Memory B cell (primary cell): Measurements from ENCODE around the gene ARID3C.

Experiments
- ATAC-seq: fragments of 150-1000 bp; cut with Tn5 transposase; 2 replicates; pipeline ENCODE4 v1.10.0; 2021; ENCODE audit warnings: low read depth, mild to moderate bottlenecking, moderate library complexity
- DNase-seq, 2 donors: peaks; one replicate each; pipeline ENCODE4 v3.0.0; 2022; ENCODE audit warnings: low spot score in 2 of 2
- H3K27ac Mint-ChIP-seq: one replicate; pipeline ENCODE4 v1.8.0; 2022; ENCODE audit warnings: mild to moderate bottlenecking, moderate library complexity, mixed read lengths
- H3K27me3 Mint-ChIP-seq: one replicate; pipeline ENCODE4 v1.8.0; 2022; ENCODE audit warnings: mixed read lengths
- H3K36me3 Mint-ChIP-seq: one replicate; pipeline ENCODE4 v1.8.0; 2022; ENCODE audit warnings: mild to moderate bottlenecking, mixed read lengths
- H3K4me1 Mint-ChIP-seq: one replicate; pipeline ENCODE4 v1.8.0; 2022; ENCODE audit warnings: mixed read lengths
- H3K4me3 Mint-ChIP-seq: one replicate; pipeline ENCODE4 v1.8.0; 2022; ENCODE audit warnings: mild to moderate bottlenecking, moderate library complexity, mixed read lengths
- H3K9me3 Mint-ChIP-seq: one replicate; pipeline ENCODE4 v1.8.0; 2022; ENCODE audit warnings: mixed read lengths

ARID3C gene

GRCh38 chr9:34606905-34607304, 22.0 kb downstream of the ARID3C start:
- Mint-ChIP-seq H3K36me3 (no peaks in the 10 kb centered on the region), H3K27me3 (no peaks in the 10 kb centered on the region), H3K27ac (no peak overlapping the region), H3K4me3 (no peak overlapping the region), H3K9me3 (no peaks in the 10 kb centered on the region), H3K4me1 (peaks cover 6% of the 10 kb centered on the region)
- ATAC-seq (no peak), DNase-seq (no peak)

GRCh38 chr9:34606190-34606589, 22.7 kb downstream of the ARID3C start:
- Mint-ChIP-seq H3K36me3 (no peaks in the 10 kb centered on the region), H3K4me1 (peaks cover 4% of the 10 kb centered on the region), H3K27me3 (peaks cover 2% of the 10 kb centered on the region), H3K4me3 (no peak overlapping the region), H3K9me3 (no peaks in the 10 kb centered on the region), H3K27ac (no peak overlapping the region)
- DNase-seq (no peak), ATAC-seq (no peak)

GRCh38 chr9:34603610-34604231, 25.1 kb downstream of the ARID3C start:
- Mint-ChIP-seq H3K9me3 (no peaks in the 10 kb centered on the region), H3K4me3 (no peak overlapping the region), H3K27ac (no peak overlapping the region), H3K27me3 (peaks cover 4% of the 10 kb centered on the region), H3K4me1 (peaks cover 3% of the 10 kb centered on the region), H3K36me3 (no peaks in the 10 kb centered on the region)
- ATAC-seq (peak; percentile 97), DNase-seq (peak; percentile 77 to 84)

- H3K4me3 Mint-ChIP-seq, result no peak overlapping the region
- H3K36me3 Mint-ChIP-seq, result no peaks in the 10 kb centered on the region
- H3K27ac Mint-ChIP-seq, result no peak overlapping the region
- ATAC-seq, result no peak
- H3K27me3 Mint-ChIP-seq, result peaks cover 7% of the 10 kb centered on the region
- H3K9me3 Mint-ChIP-seq, result no peaks in the 10 kb centered on the region
- H3K4me1 Mint-ChIP-seq, result peaks cover 3% of the 10 kb centered on the region
- no peak for DNase-seq
Measured at GRCh38 chr9:34601937-34602573, 26.8 kb downstream of the ARID3C start.

- DNase-seq, result no peak
- peaks cover 3% of the 10 kb centered on the region for H3K4me1 Mint-ChIP-seq
- no peaks in the 10 kb centered on the region for H3K36me3 Mint-ChIP-seq
- H3K4me3 Mint-ChIP-seq, result no peak overlapping the region
- peaks cover 16% of the 10 kb centered on the region for H3K27me3 Mint-ChIP-seq
- no peak overlapping the region for H3K27ac Mint-ChIP-seq
- no peak for ATAC-seq
- no peaks in the 10 kb centered on the region for H3K9me3 Mint-ChIP-seq
Measured at GRCh38 chr9:34600908-34601307, 28.0 kb downstream of the ARID3C start.

GRCh38 chr9:34599546-34599945, 29.3 kb downstream of the ARID3C start:
- ATAC-seq, result no peak
- H3K27me3 Mint-ChIP-seq, result peaks cover 20% of the 10 kb centered on the region
- peaks cover 3% of the 10 kb centered on the region for H3K4me1 Mint-ChIP-seq
- H3K4me3 Mint-ChIP-seq, result no peak overlapping the region
- H3K27ac Mint-ChIP-seq, result no peak overlapping the region
- no peaks in the 10 kb centered on the region for H3K36me3 Mint-ChIP-seq
- no peak for DNase-seq
- H3K9me3 Mint-ChIP-seq, result no peaks in the 10 kb centered on the region

GRCh38 chr9:34594177-34594576, 34.7 kb downstream of the ARID3C start:
- H3K4me1 Mint-ChIP-seq, result peaks cover 17% of the 10 kb centered on the region
- ATAC-seq (no peak), DNase-seq (no peak)
- no peak overlapping the region for H3K4me3 Mint-ChIP-seq
- no peaks in the 10 kb centered on the region for H3K9me3 Mint-ChIP-seq
- H3K36me3 Mint-ChIP-seq, result no peaks in the 10 kb centered on the region
- H3K27ac Mint-ChIP-seq, result no peak overlapping the region
- peaks cover 39% of the 10 kb centered on the region for H3K27me3 Mint-ChIP-seq

GRCh38 chr9:34592895-34593601, 35.8 kb downstream of the ARID3C start:
- peaks cover 49% of the 10 kb centered on the region for H3K27me3 Mint-ChIP-seq
- peaks cover 25% of the 10 kb centered on the region for H3K4me1 Mint-ChIP-seq
- H3K27ac Mint-ChIP-seq, result no peak overlapping the region
- H3K9me3 Mint-ChIP-seq, result no peaks in the 10 kb centered on the region
- DNase-seq, result no peak
- ATAC-seq, result peak; percentile 17
- no peaks in the 10 kb centered on the region for H3K36me3 Mint-ChIP-seq
- no peak overlapping the region for H3K4me3 Mint-ChIP-seq

- no peak for DNase-seq
- Mint-ChIP-seq H3K27ac (peak overlapping the region; percentile 15), H3K4me1 (peaks cover 25% of the 10 kb centered on the region), H3K9me3 (no peaks in the 10 kb centered on the region), H3K4me3 (peak overlapping the region; percentile 82), H3K27me3 (peaks cover 52% of the 10 kb centered on the region), H3K36me3 (no peaks in the 10 kb centered on the region)
- peak; percentile 7 for ATAC-seq
Measured at GRCh38 chr9:34591917-34592866, 36.7 kb downstream of the ARID3C start.

GRCh38 chr9:34591248-34591916, 37.5 kb downstream of the ARID3C start:
- peak; percentile 81 to 88 for DNase-seq
- Mint-ChIP-seq H3K9me3 (no peaks in the 10 kb centered on the region), H3K4me1 (peaks cover 25% of the 10 kb centered on the region), H3K27me3 (peaks cover 52% of the 10 kb centered on the region), H3K4me3 (peak overlapping the region; percentile 82), H3K27ac (no peak overlapping the region), H3K36me3 (no peaks in the 10 kb centered on the region)
- peak; percentile 81 for ATAC-seq

- H3K36me3 Mint-ChIP-seq, result no peaks in the 10 kb centered on the region
- peak overlapping the region; percentile 82 for H3K4me3 Mint-ChIP-seq
- peak; percentile 7 for ATAC-seq
- no peaks in the 10 kb centered on the region for H3K9me3 Mint-ChIP-seq
- H3K27ac Mint-ChIP-seq, result no peak overlapping the region
- peak in 1 of 2 donors; percentile 38 for DNase-seq
- H3K27me3 Mint-ChIP-seq, result peaks cover 54% of the 10 kb centered on the region
- H3K4me1 Mint-ChIP-seq, result peaks cover 33% of the 10 kb centered on the region
Measured at GRCh38 chr9:34590381-34591247, 38.3 kb downstream of the ARID3C start.

- no peak for DNase-seq
- Mint-ChIP-seq H3K27me3 (peaks cover 52% of the 10 kb centered on the region), H3K4me1 (peaks cover 34% of the 10 kb centered on the region), H3K27ac (no peak within 1 kb of the TSS), H3K4me3 (peak within 1 kb of the TSS; percentile 82), H3K9me3 (no peaks in the 10 kb centered on the region), H3K36me3 (no peaks in the 10 kb centered on the region)
- peak; percentile 36 for ATAC-seq
Measured at GRCh38 chr9:34589636-34590380, 39.1 kb downstream of the ARID3C start, which contains the start of gene CNTFR. Gene CNTFR, minus strand, starts transcription at chr9:34589724. Its CDS starts 20,743 bp downstream, at chr9:34568981.
